DOHH2 (cell line): ENCODE results near the gene MDFIC.

Experiments
- H3F3A ChIP-seq: fragments of 200-600 bp; sonication (generic), shearing (Covaris generic); 2 replicates; pipeline ENCODE4 v1.6.0; 2016; ENCODE audit warnings: antibody characterized with exemption, mild to moderate bottlenecking; ENCODE audit not compliant: control insufficient read depth, insufficient read depth
- H3K27ac ChIP-seq: fragments of 200-600 bp; sonication (generic); 2 replicates; pipeline ENCODE4 v1.5.1; 2014; ENCODE audit warnings: low read depth, mild to moderate bottlenecking, low read length, moderate library complexity
- H3K27me3 ChIP-seq: fragments of 200-600 bp; sonication (generic); 2 replicates; pipeline ENCODE4 v1.6.1; 2014; ENCODE audit warnings: mild to moderate bottlenecking, low read length, mixed read lengths; ENCODE audit not compliant: control insufficient read depth
- H3K36me3 ChIP-seq: fragments of 200-600 bp; sonication (generic); 2 replicates; pipeline ENCODE4 v1.6.1; 2014; ENCODE audit warnings: mild to moderate bottlenecking, low read length, moderate library complexity, mixed read lengths; ENCODE audit not compliant: control insufficient read depth
- H3K4me1 ChIP-seq: fragments of 200-600 bp; sonication (generic); 2 replicates; pipeline ENCODE4 v1.6.1; 2014; ENCODE audit warnings: mild to moderate bottlenecking, low read length, mixed read lengths; ENCODE audit not compliant: control insufficient read depth
- H3K4me2 ChIP-seq: fragments of 200-600 bp; sonication (generic); 2 replicates; pipeline ENCODE4 v1.6.0; 2014; ENCODE audit warnings: mild to moderate bottlenecking, low read length, moderate library complexity
- H3K4me3 ChIP-seq: fragments of 200-600 bp; sonication (generic); 2 replicates; pipeline ENCODE4 v1.5.1; 2014; ENCODE audit warnings: mild to moderate bottlenecking, low read length, mixed read lengths
- H3K79me2 ChIP-seq: fragments of 200-600 bp; sonication (generic); 2 replicates; pipeline ENCODE4 v1.6.1; 2014; ENCODE audit warnings: mild to moderate bottlenecking, low read length, mixed read lengths; ENCODE audit not compliant: control insufficient read depth
- H3K9me2 ChIP-seq: fragments of 200-600 bp; sonication (generic); replicated peaks from 2 replicates; pipeline ENCODE4 v1.6.1; 2014; ENCODE audit warnings: mild to moderate bottlenecking, low read length, mixed read lengths; ENCODE audit not compliant: control insufficient read depth
- H3K9me3 ChIP-seq: fragments of 200-600 bp; sonication (generic); 2 replicates; pipeline ENCODE4 v1.6.1; 2014; ENCODE audit warnings: antibody characterized with exemption, low read length, mixed read lengths; ENCODE audit not compliant: control insufficient read depth, insufficient read depth
- H4K20me1 ChIP-seq: fragments of 200-600 bp; sonication (generic); 2 replicates; pipeline ENCODE4 v1.6.0; 2014; ENCODE audit warnings: low read depth, mild to moderate bottlenecking, antibody characterized with exemption, low read length, moderate library complexity; ENCODE audit not compliant: control insufficient read depth, insufficient read depth
- CTCF ChIP-seq: fragments of 200-600 bp; sonication (generic); IDR thresholded peaks from one replicate; pipeline ENCODE4 v1.5.1; 2014; ENCODE audit warnings: antibody characterized with exemption, mild to moderate bottlenecking, low read depth, low read length; ENCODE audit not compliant: poor library complexity, severe bottlenecking
- EZH2phosphoT487 ChIP-seq: fragments of 200-600 bp; sonication (generic); IDR thresholded peaks from 2 replicates; pipeline ENCODE4 v1.6.1; 2017; ENCODE audit warnings: borderline replicate concordance, mild to moderate bottlenecking, antibody characterized with exemption, low read length, moderate library complexity, mixed read lengths

The MDFIC gene

GRCh38 chr7:114989531-114989930, 67.6 kb downstream of the MDFIC start:
- Histone ChIP-seq H3K4me2 (no peak overlapping the region), H3F3A (no peaks in the 10 kb centered on the region), H3K36me3 (no peaks in the 10 kb centered on the region), H3K4me1 (no peaks in the 10 kb centered on the region), H3K27me3 (no peaks in the 10 kb centered on the region), H3K9me2 (no peaks in the 10 kb centered on the region; the same call in 1 of the 2 replicates), H3K9me3 (no peaks in the 10 kb centered on the region), H4K20me1 (no peaks in the 10 kb centered on the region), H3K4me3 (no peak overlapping the region), H3K79me2 (no peaks in the 10 kb centered on the region), H3K27ac (no peak overlapping the region)
- TF ChIP-seq EZH2phosphoT487 = no peak
- TF ChIP-seq CTCF = no peak

- H3K9me2 ChIP-seq = no peaks in the 10 kb centered on the region
- H3K4me3 ChIP-seq = no peak overlapping the region
- no peak overlapping the region for H3K27ac ChIP-seq
- no peaks in the 10 kb centered on the region for H3K27me3 ChIP-seq
- H4K20me1 ChIP-seq = no peaks in the 10 kb centered on the region
- H3K4me1 ChIP-seq = no peaks in the 10 kb centered on the region
- no peak overlapping the region for H3K4me2 ChIP-seq
- TF ChIP-seq CTCF = no peak
- H3K9me3 ChIP-seq = no peaks in the 10 kb centered on the region
- no peaks in the 10 kb centered on the region for H3K79me2 ChIP-seq
- no peaks in the 10 kb centered on the region for H3F3A ChIP-seq
- H3K36me3 ChIP-seq = no peaks in the 10 kb centered on the region
These were observed 75.9 kb downstream of the MDFIC start for GRCh38 chr7:114997487-114998404.

GRCh38 chr7:115004121-115004520, 82.2 kb downstream of the MDFIC start:
- Histone ChIP-seq H3K79me2 (no peaks in the 10 kb centered on the region), H4K20me1 (no peaks in the 10 kb centered on the region), H3K4me1 (peaks cover 9% of the 10 kb centered on the region), H3K27me3 (no peaks in the 10 kb centered on the region), H3K4me2 (no peak overlapping the region), H3K36me3 (no peaks in the 10 kb centered on the region), H3F3A (no peaks in the 10 kb centered on the region), H3K27ac (no peak overlapping the region), H3K9me2 (no peaks in the 10 kb centered on the region), H3K4me3 (no peak overlapping the region), H3K9me3 (no peaks in the 10 kb centered on the region)
- TF ChIP-seq CTCF (no peak), EZH2phosphoT487 (no peak)
